ENCODE results near the gene PCSK9. TPM values are rescaled to one million over a fixed set of nuclear protein-coding genes. Genes with fewer than 3 reads are reported as not detected.
"Not testable (repeated sequence)": the region's sequence is repeated elsewhere in the genome, so short reads cannot be mapped to it uniquely, and the experiment has no call there.

The PCSK9 gene
- total and polyA plus RNA-seq, 2 of the 4 experiments (the other 2 are of a cell fraction): under 0.01 to 0.17 TPM

- H2AK9ac ChIP-seq (replicated peaks; ENCODE audit: low read depth, low read length, poor library complexity); H3K23ac ChIP-seq (ENCODE audit: low read depth, low read length); H4K8ac ChIP-seq (ENCODE audit: low read depth in 2 of 2, low read length in 2 of 2); ATAC-seq (ENCODE audit: low read depth); H3K4me1 ChIP-seq (ENCODE audit: control insufficient read depth, insufficient read depth, low read length); H3K4ac ChIP-seq (ENCODE audit: low read depth, low read length); H4K20me1 ChIP-seq (ENCODE audit: insufficient read depth, low read length); H4K91ac ChIP-seq (ENCODE audit: insufficient read depth, low read depth, low read length); H3K14ac ChIP-seq (replicated peaks; ENCODE audit: low read depth, low read length); H3K9me1 ChIP-seq (ENCODE audit: insufficient read depth, low read length); H3K9me3 ChIP-seq (ENCODE audit: control insufficient read depth, insufficient read depth, low read length); in situ Hi-C loops (cut with MboI; ENCODE audit: low sequenced_read_pairs); dilution Hi-C loops (cut with HindIII; ENCODE audit: low sequenced_read_pairs, unreplicated experiment); H3K27me3 ChIP-seq (ENCODE audit: control insufficient read depth, insufficient read depth, low read length); H3K56ac ChIP-seq (ENCODE audit: extremely low read depth, insufficient read depth, low read length); DNase-seq; BruUV-seq (replicated peaks); H3K9ac ChIP-seq (ENCODE audit: low read depth, low read length); H2BK20ac ChIP-seq (ENCODE audit: low read depth, low read length); CTCF ChIA-PET; H2BK120ac ChIP-seq (ENCODE audit: low read depth, low read length); POLR2A ChIA-PET (ENCODE audit: unreplicated experiment); intact Hi-C loops (cut with micrococcal nuclease); H3K4me2 ChIP-seq (ENCODE audit: low read depth, low read length); H2AK5ac ChIP-seq (ENCODE audit: low read depth, low read length); H3K27ac ChIP-seq (ENCODE audit: insufficient read depth, low read length); H3K4me3 ChIP-seq (ENCODE audit: insufficient read depth, low read depth, low read length); H3K79me1 ChIP-seq (ENCODE audit: low read depth in 1 of 2, low read length in 2 of 2); H2BK5ac ChIP-seq (ENCODE audit: low read depth, low read length, poor library complexity, severe bottlenecking); H2BK15ac ChIP-seq (ENCODE audit: low read depth, low read length); H2AFZ ChIP-seq (replicated peaks; ENCODE audit: low read length, poor library complexity); H4K5ac ChIP-seq (ENCODE audit: low read depth, low read length); H3K18ac ChIP-seq (ENCODE audit: low read depth, low read length): not testable (repeated sequence)
- 100% methylated on average over 10 of the region's 14 CpGs; no CpG with 5 or more reads in 1 of the 2 experiments for WGBS, 2 experiments (ENCODE audit: extremely low coverage in 2 of 2, insufficient read length in 1 of 2)
- H3K36me3 ChIP-seq (ENCODE audit: control insufficient read depth, insufficient read depth, low read length): peaks cover 28% of the 10 kb centered on the region
These were observed 69.7 kb downstream of the PCSK9 start for GRCh38 chr1:55109005-55109404.

Other genes starting within 250 kb of the PCSK9 start
- not detected in 2 replicates for gene TTC22, start 238.2 kb upstream of the PCSK9 start, total RNA-seq (2012; rRNA removed)
- not detected in 2 replicates for gene TTC22, start 238.2 kb upstream of the PCSK9 start, polyA plus RNA-seq (2012; rRNA removed)
- gene DHCR24, start 152.4 kb upstream of the PCSK9 start, total RNA-seq (2012; rRNA removed): 194 and 206 TPM in 2 replicates
- gene DHCR24, start 152.4 kb upstream of the PCSK9 start, polyA plus RNA-seq (2012; rRNA removed): 117 and 130 TPM in 2 replicates
- gene TMEM61, start 58.9 kb upstream of the PCSK9 start, total RNA-seq (2012; rRNA removed): not detected in 2 replicates
- 0.10 TPM in 1 of 2 replicates, not detected in the other for gene TMEM61, start 58.9 kb upstream of the PCSK9 start, polyA plus RNA-seq (2012; rRNA removed)
- gene BSND, start 40.6 kb upstream of the PCSK9 start, total RNA-seq (2012; rRNA removed): not detected in 2 replicates
- gene BSND, start 40.6 kb upstream of the PCSK9 start, polyA plus RNA-seq (2012; rRNA removed): not detected in 2 replicates
- gene USP24, start 175.8 kb downstream of the PCSK9 start, total RNA-seq (2012; rRNA removed): 34.7 and 36.7 TPM in 2 replicates
- gene USP24, start 175.8 kb downstream of the PCSK9 start, polyA plus RNA-seq (2012; rRNA removed): 6.4 and 8.4 TPM in 2 replicates

Data from IMR-90 (cell line).